Panc1 (cell line): ENCODE results near the gene CNOT1. TPM values are rescaled to one million over a fixed set of nuclear protein-coding genes. Genes with fewer than 3 reads are reported as not detected.

Source experiments
- ATAC-seq: fragments of 200-7000 bp; cut with Tn5 transposase; 2 replicates; pipeline ENCODE4 v1.9.1; 2020; ENCODE audit warnings: mild to moderate bottlenecking, moderate library complexity
- BruUV-seq: library from RNA; stranded (reverse); fragments of 400-500 nt; replicated peaks from 2 replicates; lab custom pipeline; 2021; lab: Mats Ljungman, UMichigan
- CTCF ChIA-PET: fragments of 300-600 bp; sonication (Branson Sonifier 250); formaldehyde crosslinking; loops from one replicate; lab custom pipeline; 2022; ENCODE audit warnings: antibody characterized with exemption; lab: Charles Lee
- POLR2A ChIA-PET: fragments of 300-600 bp; sonication (Branson Sonifier 250); formaldehyde crosslinking; loops from one replicate; lab custom pipeline; 2022; ENCODE audit warnings: antibody characterized with exemption; lab: Charles Lee
- DNase-seq: peaks from one replicate; pipeline ENCODE4 v3.0.0-alpha.2; 2010; ENCODE audit warnings: low read depth, low spot score
- H3K27ac ChIP-seq: 2 replicates; pipeline ENCODE4 v1.5.1; 2011; ENCODE audit warnings: mild to moderate bottlenecking, low read length, inconsistent platforms
- H3K27me3 ChIP-seq: fragments of 200-500 bp; sonication (Bioruptor generic); 2 replicates; pipeline ENCODE4 v1.6.0; 2014; ENCODE audit warnings: low read length, inconsistent platforms; ENCODE audit not compliant: control insufficient read depth, insufficient read depth
- H3K36me3 ChIP-seq: fragments of 200-500 bp; sonication (Bioruptor generic); 2 replicates; pipeline ENCODE4 v1.5.1; 2014; ENCODE audit warnings: inconsistent platforms, mild to moderate bottlenecking, low read length, moderate library complexity; ENCODE audit not compliant: control insufficient read depth, insufficient read depth
- H3K4me1 ChIP-seq: 2 replicates; pipeline ENCODE4 v1.5.1; 2011; ENCODE audit warnings: inconsistent platforms, mild to moderate bottlenecking, low read length, moderate library complexity; ENCODE audit not compliant: control insufficient read depth, insufficient read depth
- H3K4me3 ChIP-seq, 2 experiments: 2 replicates each; pipeline ENCODE4 v1.5.1; 2011 to 2012; ENCODE audit warnings: low read depth in 2 of 2, low read length in 2 of 2, mild to moderate bottlenecking in 2 of 2, inconsistent platforms in 1 of 2, moderate library complexity in 1 of 2
- H3K9me3 ChIP-seq: fragments of 200-500 bp; sonication (Bioruptor generic); 2 replicates; pipeline ENCODE4 v1.5.1; 2014; ENCODE audit warnings: low read depth, mild to moderate bottlenecking, inconsistent platforms, low read length, moderate library complexity; ENCODE audit not compliant: control insufficient read depth, insufficient read depth
- POLR2AphosphoS5 ChIP-seq: IDR thresholded peaks from 2 replicates; pipeline ENCODE4 v1.6.1; 2012; ENCODE audit warnings: mild to moderate bottlenecking, low read depth, low read length, moderate library complexity
- SIN3A ChIP-seq: IDR thresholded peaks from 2 replicates; pipeline ENCODE4 v1.6.1; 2012; ENCODE audit warnings: low read depth, mild to moderate bottlenecking, low read length, moderate library complexity, borderline replicate concordance; ENCODE audit not compliant: insufficient read depth
- TCF7L2 ChIP-seq: IDR thresholded peaks from 2 replicates; pipeline ENCODE4 v1.6.1; 2011; ENCODE audit warnings: mild to moderate bottlenecking, low read depth, low read length, inconsistent platforms
- in situ Hi-C: cut with HindIII; loops from 2 replicates; pipeline ENCODE4 v1.10.0; 2016; ENCODE audit warnings: low sequenced_read_pairs, low pct_unique_long_range_greater_than_20kb
- intact Hi-C: fragments of 100-400 bp; cut with micrococcal nuclease; formaldehyde crosslinking; loops from one replicate; pipeline ENCODE4 v1.10.0; 2022; ENCODE audit not compliant: unreplicated experiment
- total RNA-seq: library from RNA; stranded (reverse); gene quantifications from one replicate; pipeline ENCODE4 v1.2.1, GENCODE V29; 2021; ENCODE audit not compliant: unreplicated experiment
- TF ChIP-seq, protein P1 (sequence below): fragments of 450-650 bp; IDR thresholded peaks from 2 replicates; pipeline ENCODE4 v1.5.1; 2017; ENCODE audit warnings: mild to moderate bottlenecking
- TF ChIP-seq, protein P2 (sequence below), 2 experiments: IDR thresholded peaks; 2 replicates each; pipeline ENCODE4 v1.6.1; 2011 to 2012; ENCODE audit warnings: low read depth in 2 of 2, control low read depth in 1 of 2, low read length in 1 of 2, mild to moderate bottlenecking in 1 of 2, moderate library complexity in 1 of 2; ENCODE audit not compliant: insufficient read depth in 1 of 2

Gene CNOT1
- total RNA-seq, 1 experiment from 2014 or later, result 170 TPM

DNA sequence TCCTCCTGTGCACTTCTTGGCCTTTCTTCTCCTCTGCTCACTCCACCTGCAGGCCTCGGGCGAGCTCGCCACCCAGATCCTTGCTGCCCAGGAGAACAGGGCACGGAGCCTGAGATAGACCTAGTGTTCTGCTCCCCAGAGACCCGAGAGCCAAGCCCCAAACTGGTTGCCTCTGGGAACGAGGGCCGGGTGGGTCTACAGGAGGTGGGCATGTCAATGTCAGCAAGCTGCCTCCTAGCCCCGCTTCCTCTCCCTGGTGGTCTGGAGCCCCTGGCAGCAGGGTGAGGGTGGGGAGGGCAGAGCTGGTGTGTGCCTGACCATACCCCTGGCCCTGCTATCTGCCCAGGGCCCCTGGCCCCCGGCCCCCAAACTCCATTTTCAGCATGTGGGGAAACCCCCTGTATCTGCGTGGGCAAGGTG, 130.5 kb downstream of the CNOT1 start:
- DNase-seq (no peak), ATAC-seq (no peak)
- intact Hi-C loops, result no loop called here
- TF ChIP-seq TCF7L2, result no peak
- no peak for TF ChIP-seq POLR2AphosphoS5
- TF ChIP-seq, protein P1, sequence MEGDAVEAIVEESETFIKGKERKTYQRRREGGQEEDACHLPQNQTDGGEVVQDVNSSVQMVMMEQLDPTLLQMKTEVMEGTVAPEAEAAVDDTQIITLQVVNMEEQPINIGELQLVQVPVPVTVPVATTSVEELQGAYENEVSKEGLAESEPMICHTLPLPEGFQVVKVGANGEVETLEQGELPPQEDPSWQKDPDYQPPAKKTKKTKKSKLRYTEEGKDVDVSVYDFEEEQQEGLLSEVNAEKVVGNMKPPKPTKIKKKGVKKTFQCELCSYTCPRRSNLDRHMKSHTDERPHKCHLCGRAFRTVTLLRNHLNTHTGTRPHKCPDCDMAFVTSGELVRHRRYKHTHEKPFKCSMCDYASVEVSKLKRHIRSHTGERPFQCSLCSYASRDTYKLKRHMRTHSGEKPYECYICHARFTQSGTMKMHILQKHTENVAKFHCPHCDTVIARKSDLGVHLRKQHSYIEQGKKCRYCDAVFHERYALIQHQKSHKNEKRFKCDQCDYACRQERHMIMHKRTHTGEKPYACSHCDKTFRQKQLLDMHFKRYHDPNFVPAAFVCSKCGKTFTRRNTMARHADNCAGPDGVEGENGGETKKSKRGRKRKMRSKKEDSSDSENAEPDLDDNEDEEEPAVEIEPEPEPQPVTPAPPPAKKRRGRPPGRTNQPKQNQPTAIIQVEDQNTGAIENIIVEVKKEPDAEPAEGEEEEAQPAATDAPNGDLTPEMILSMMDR, result no peak
- TF ChIP-seq, protein P2, sequence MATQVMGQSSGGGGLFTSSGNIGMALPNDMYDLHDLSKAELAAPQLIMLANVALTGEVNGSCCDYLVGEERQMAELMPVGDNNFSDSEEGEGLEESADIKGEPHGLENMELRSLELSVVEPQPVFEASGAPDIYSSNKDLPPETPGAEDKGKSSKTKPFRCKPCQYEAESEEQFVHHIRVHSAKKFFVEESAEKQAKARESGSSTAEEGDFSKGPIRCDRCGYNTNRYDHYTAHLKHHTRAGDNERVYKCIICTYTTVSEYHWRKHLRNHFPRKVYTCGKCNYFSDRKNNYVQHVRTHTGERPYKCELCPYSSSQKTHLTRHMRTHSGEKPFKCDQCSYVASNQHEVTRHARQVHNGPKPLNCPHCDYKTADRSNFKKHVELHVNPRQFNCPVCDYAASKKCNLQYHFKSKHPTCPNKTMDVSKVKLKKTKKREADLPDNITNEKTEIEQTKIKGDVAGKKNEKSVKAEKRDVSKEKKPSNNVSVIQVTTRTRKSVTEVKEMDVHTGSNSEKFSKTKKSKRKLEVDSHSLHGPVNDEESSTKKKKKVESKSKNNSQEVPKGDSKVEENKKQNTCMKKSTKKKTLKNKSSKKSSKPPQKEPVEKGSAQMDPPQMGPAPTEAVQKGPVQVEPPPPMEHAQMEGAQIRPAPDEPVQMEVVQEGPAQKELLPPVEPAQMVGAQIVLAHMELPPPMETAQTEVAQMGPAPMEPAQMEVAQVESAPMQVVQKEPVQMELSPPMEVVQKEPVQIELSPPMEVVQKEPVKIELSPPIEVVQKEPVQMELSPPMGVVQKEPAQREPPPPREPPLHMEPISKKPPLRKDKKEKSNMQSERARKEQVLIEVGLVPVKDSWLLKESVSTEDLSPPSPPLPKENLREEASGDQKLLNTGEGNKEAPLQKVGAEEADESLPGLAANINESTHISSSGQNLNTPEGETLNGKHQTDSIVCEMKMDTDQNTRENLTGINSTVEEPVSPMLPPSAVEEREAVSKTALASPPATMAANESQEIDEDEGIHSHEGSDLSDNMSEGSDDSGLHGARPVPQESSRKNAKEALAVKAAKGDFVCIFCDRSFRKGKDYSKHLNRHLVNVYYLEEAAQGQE (IDR thresholded peaks at IDR 0.05; ENCODE audit: insufficient read depth in 1 of 2, low read depth in 2 of 2, low read length in 1 of 2), result no peak
- TF ChIP-seq SIN3A, result no peak
- H3K27me3 ChIP-seq, result no peaks in the 10 kb centered on the region
- no peaks in the 10 kb centered on the region for H3K36me3 ChIP-seq
- H3K4me3 ChIP-seq, result no peak overlapping the region
- H3K4me1 ChIP-seq, result no peaks in the 10 kb centered on the region
- CTCF ChIA-PET, result interaction anchor here (1.6 kb wide), 1 partner anchor 12 kb away, joined by 4 read pairs; no protein-coding TSS in a partner anchor
- POLR2A ChIA-PET, result no interaction called here
- no TSS peak for BruUV-seq
- H3K9me3 ChIP-seq, result no peaks in the 10 kb centered on the region
- H3K27ac ChIP-seq, result no peak overlapping the region
- in situ Hi-C loops, result no loop called here

DNA sequence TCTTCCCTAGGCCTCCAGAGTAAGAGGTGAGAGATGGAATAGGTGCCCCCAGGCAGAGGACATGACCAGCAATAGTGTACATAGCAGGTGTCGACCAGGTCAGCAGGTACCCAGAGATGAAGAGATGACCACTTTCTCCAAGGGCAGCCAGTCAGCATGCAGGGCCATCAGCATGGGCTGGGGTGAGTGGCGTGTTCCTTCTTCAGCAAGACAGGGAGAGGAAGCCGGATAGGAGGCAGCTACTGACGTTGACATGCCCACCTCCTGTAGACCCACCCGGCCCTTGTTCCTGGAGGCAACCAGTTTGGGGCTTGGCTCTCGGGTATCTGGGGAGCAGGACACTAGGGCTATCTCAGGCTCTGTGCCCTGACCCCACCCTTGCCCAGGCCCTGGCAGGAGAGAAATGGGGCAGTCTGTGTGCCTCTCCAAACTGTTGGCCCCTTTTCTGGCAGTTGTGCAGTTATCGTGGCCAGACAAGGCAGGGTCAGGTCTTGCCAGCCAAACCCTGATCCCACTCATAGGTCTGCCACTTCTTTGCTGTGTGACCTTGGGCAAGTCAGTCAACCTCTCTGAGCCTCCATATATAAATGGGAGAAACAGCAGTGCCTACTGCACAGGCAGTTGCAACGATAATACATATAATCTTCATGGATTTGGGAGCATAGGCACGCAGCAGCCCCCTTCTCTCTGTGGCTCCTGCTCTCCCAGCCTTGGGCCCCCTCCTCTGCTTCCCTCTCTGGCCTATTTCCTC, 131.1 kb downstream of the CNOT1 start:
- BruUV-seq, result no TSS peak
- POLR2A ChIA-PET, result no interaction called here
- in situ Hi-C loops, result no loop called here
- H3K4me1 ChIP-seq, result no peaks in the 10 kb centered on the region
- no peaks in the 10 kb centered on the region for H3K9me3 ChIP-seq
- H3K36me3 ChIP-seq, result no peaks in the 10 kb centered on the region
- DNase-seq (no peak), ATAC-seq (no peak)
- no peak overlapping the region for H3K27ac ChIP-seq
- H3K4me3 ChIP-seq, result no peak overlapping the region
- CTCF ChIA-PET, result interaction anchor here (1.6 kb wide), 1 partner anchor 11 kb away, joined by 4 read pairs; no protein-coding TSS in a partner anchor
- intact Hi-C loops, result no loop called here
- no peaks in the 10 kb centered on the region for H3K27me3 ChIP-seq
- TF ChIP-seq TCF7L2 (no peak), POLR2AphosphoS5 (no peak), SIN3A (no peak)
- TF ChIP-seq, protein P1, result no peak
- TF ChIP-seq, protein P2 (IDR thresholded peaks at IDR 0.05; ENCODE audit: insufficient read depth in 1 of 2, low read depth in 2 of 2, low read length in 1 of 2), result no peak
